ENCODE data around the gene LIPT2. TPM values are rescaled to one million over a fixed set of nuclear protein-coding genes. Genes with fewer than 3 reads are reported as not detected.

The LIPT2 gene
- 2.0 and 3.3 TPM in 2 replicates for total RNA-seq

GRCh38 chr11:74492974-74493790, at the start of gene LIPT2:
TSS of gene LIPT2 (minus strand) at chr11:74493724. CDS start at chr11:74493703, 21 bp downstream.

GRCh38 chr11:74466916-74467885, 26.3 kb downstream of the LIPT2 start, which contains the start of gene KCNE3:
TSS of gene KCNE3 (minus strand) at chr11:74467549. CDS start at chr11:74457563, 9,986 bp downstream.

Small RNA genes within 50 kb of the gene (small RNA-seq; reads per million reads assigned to genes)
- not detected for gene CYCSP27

Other genes with a start within 250 kb of the LIPT2 start
- gene P4HA3, start 182.1 kb downstream of the LIPT2 start, total RNA-seq = 0.73 and 0.98 TPM in 2 replicates
- gene PGM2L1, start 95.3 kb downstream of the LIPT2 start, total RNA-seq = 0.98 and 1.1 TPM in 2 replicates
- 0.37 TPM in 1 of 2 replicates, not detected in the other for gene KCNE3, start 26.2 kb downstream of the LIPT2 start, total RNA-seq
- 16.5 and 25.8 TPM in 2 replicates for gene POLD3, start 98.9 kb upstream of the LIPT2 start, total RNA-seq
- gene CHRDL2, start 237.7 kb upstream of the LIPT2 start, total RNA-seq = not detected in 2 replicates